ENCODE measurements around the gene CENPO.

- TF ChIP-seq POLR2A (IDR thresholded peaks at IDR 0.05): no peak
- TF ChIP-seq CTCF (IDR thresholded peaks at IDR 0.05): peak in 3 of 4 experiments; percentile 87 to 91 (median 87)
- peak; percentile 38 for TF ChIP-seq POLR2AphosphoS5 (IDR thresholded peaks at IDR 0.05)
These were observed 34.4 kb downstream of the CENPO start for GRCh38 chr2:24827321-24828237.

Measured in prostate gland (tissue), 2 donors.